Panc1 (cell line): Measurements from ENCODE around the gene SPSB3. TPM values are rescaled to one million over a fixed set of nuclear protein-coding genes. Genes with fewer than 3 reads are reported as not detected.

Source experiments
- ATAC-seq: fragments of 200-7000 bp; cut with Tn5 transposase; 2 replicates; pipeline ENCODE4 v1.9.1; 2020; ENCODE audit warnings: mild to moderate bottlenecking, moderate library complexity
- BruUV-seq: library from RNA; stranded (reverse); fragments of 400-500 nt; replicated peaks from 2 replicates; lab custom pipeline; 2021; lab: Mats Ljungman, UMichigan
- CTCF ChIA-PET: fragments of 300-600 bp; sonication (Branson Sonifier 250); formaldehyde crosslinking; loops from one replicate; lab custom pipeline; 2022; ENCODE audit warnings: antibody characterized with exemption; lab: Charles Lee
- POLR2A ChIA-PET: fragments of 300-600 bp; sonication (Branson Sonifier 250); formaldehyde crosslinking; loops from one replicate; lab custom pipeline; 2022; ENCODE audit warnings: antibody characterized with exemption; lab: Charles Lee
- DNase-seq: peaks from one replicate; pipeline ENCODE4 v3.0.0-alpha.2; 2010; ENCODE audit warnings: low read depth, low spot score
- H3K27ac ChIP-seq: 2 replicates; pipeline ENCODE4 v1.5.1; 2011; ENCODE audit warnings: mild to moderate bottlenecking, low read length, inconsistent platforms
- H3K27me3 ChIP-seq: fragments of 200-500 bp; sonication (Bioruptor generic); 2 replicates; pipeline ENCODE4 v1.6.0; 2014; ENCODE audit warnings: low read length, inconsistent platforms; ENCODE audit not compliant: control insufficient read depth, insufficient read depth
- H3K36me3 ChIP-seq: fragments of 200-500 bp; sonication (Bioruptor generic); 2 replicates; pipeline ENCODE4 v1.5.1; 2014; ENCODE audit warnings: inconsistent platforms, mild to moderate bottlenecking, low read length, moderate library complexity; ENCODE audit not compliant: control insufficient read depth, insufficient read depth
- H3K4me1 ChIP-seq: 2 replicates; pipeline ENCODE4 v1.5.1; 2011; ENCODE audit warnings: inconsistent platforms, mild to moderate bottlenecking, low read length, moderate library complexity; ENCODE audit not compliant: control insufficient read depth, insufficient read depth
- H3K4me3 ChIP-seq, 2 experiments: 2 replicates each; pipeline ENCODE4 v1.5.1; 2011 to 2012; ENCODE audit warnings: low read depth in 2 of 2, low read length in 2 of 2, mild to moderate bottlenecking in 2 of 2, inconsistent platforms in 1 of 2, moderate library complexity in 1 of 2
- H3K9me3 ChIP-seq: fragments of 200-500 bp; sonication (Bioruptor generic); 2 replicates; pipeline ENCODE4 v1.5.1; 2014; ENCODE audit warnings: low read depth, mild to moderate bottlenecking, inconsistent platforms, low read length, moderate library complexity; ENCODE audit not compliant: control insufficient read depth, insufficient read depth
- POLR2AphosphoS5 ChIP-seq: IDR thresholded peaks from 2 replicates; pipeline ENCODE4 v1.6.1; 2012; ENCODE audit warnings: mild to moderate bottlenecking, low read depth, low read length, moderate library complexity
- REST ChIP-seq, 2 experiments: IDR thresholded peaks; 2 replicates each; pipeline ENCODE4 v1.6.1; 2011 to 2012; ENCODE audit warnings: low read depth in 2 of 2, control low read depth in 1 of 2, low read length in 1 of 2, mild to moderate bottlenecking in 1 of 2, moderate library complexity in 1 of 2; ENCODE audit not compliant: insufficient read depth in 1 of 2
- SIN3A ChIP-seq: IDR thresholded peaks from 2 replicates; pipeline ENCODE4 v1.6.1; 2012; ENCODE audit warnings: low read depth, mild to moderate bottlenecking, low read length, moderate library complexity, borderline replicate concordance; ENCODE audit not compliant: insufficient read depth
- TCF7L2 ChIP-seq: IDR thresholded peaks from 2 replicates; pipeline ENCODE4 v1.6.1; 2011; ENCODE audit warnings: mild to moderate bottlenecking, low read depth, low read length, inconsistent platforms
- in situ Hi-C: cut with HindIII; loops from 2 replicates; pipeline ENCODE4 v1.10.0; 2016; ENCODE audit warnings: low sequenced_read_pairs, low pct_unique_long_range_greater_than_20kb
- intact Hi-C: fragments of 100-400 bp; cut with micrococcal nuclease; formaldehyde crosslinking; loops from one replicate; pipeline ENCODE4 v1.10.0; 2022; ENCODE audit not compliant: unreplicated experiment
- total RNA-seq: library from RNA; stranded (reverse); gene quantifications from one replicate; pipeline ENCODE4 v1.2.1, GENCODE V29; 2021; ENCODE audit not compliant: unreplicated experiment
- TF ChIP-seq, protein P1 (sequence below): fragments of 450-650 bp; IDR thresholded peaks from 2 replicates; pipeline ENCODE4 v1.5.1; 2017; ENCODE audit warnings: mild to moderate bottlenecking

SPSB3 gene
- total RNA-seq, 1 experiment from 2014 or later = 23.0 TPM

- in situ Hi-C loops = no loop called here
Measured at GRCh38 chr16:1740781-1741490, 41.4 kb downstream of the SPSB3 start.

DNA sequence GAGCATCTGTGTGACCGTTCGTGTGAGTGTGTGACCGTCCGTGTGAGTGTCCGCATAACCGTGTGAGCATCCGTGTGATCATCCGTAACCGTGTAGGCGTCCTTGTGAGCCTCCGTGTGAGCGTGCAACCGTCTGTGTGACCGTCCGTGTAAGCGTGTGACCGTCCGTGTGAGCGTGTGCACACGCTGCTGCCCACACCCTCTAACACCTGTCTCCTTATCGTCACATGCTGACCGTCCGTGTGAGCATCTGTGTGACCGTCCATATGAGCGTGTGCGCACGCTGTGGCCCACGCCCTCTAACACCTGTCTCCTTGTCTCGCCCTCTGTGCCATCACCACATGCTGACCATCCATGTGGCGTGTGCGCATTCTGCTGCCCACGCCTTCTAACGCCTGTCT lies 42.1 kb downstream of the SPSB3 start:
- DNase-seq (no peak), ATAC-seq (no peak)
- Histone ChIP-seq H3K4me1 (no peaks in the 10 kb centered on the region), H3K27me3 (no peaks in the 10 kb centered on the region), H3K36me3 (no peaks in the 10 kb centered on the region; the same call in 1 of the 2 replicates), H3K4me3 (no peak overlapping the region), H3K27ac (no peak overlapping the region), H3K9me3 (no peaks in the 10 kb centered on the region)
- BruUV-seq = no TSS peak
- TF ChIP-seq TCF7L2 = no peak
- no peak for TF ChIP-seq SIN3A
- no peak for TF ChIP-seq REST (IDR thresholded peaks at IDR 0.05; ENCODE audit: insufficient read depth in 1 of 2, low read depth in 2 of 2, low read length in 1 of 2)
- TF ChIP-seq, protein P1, sequence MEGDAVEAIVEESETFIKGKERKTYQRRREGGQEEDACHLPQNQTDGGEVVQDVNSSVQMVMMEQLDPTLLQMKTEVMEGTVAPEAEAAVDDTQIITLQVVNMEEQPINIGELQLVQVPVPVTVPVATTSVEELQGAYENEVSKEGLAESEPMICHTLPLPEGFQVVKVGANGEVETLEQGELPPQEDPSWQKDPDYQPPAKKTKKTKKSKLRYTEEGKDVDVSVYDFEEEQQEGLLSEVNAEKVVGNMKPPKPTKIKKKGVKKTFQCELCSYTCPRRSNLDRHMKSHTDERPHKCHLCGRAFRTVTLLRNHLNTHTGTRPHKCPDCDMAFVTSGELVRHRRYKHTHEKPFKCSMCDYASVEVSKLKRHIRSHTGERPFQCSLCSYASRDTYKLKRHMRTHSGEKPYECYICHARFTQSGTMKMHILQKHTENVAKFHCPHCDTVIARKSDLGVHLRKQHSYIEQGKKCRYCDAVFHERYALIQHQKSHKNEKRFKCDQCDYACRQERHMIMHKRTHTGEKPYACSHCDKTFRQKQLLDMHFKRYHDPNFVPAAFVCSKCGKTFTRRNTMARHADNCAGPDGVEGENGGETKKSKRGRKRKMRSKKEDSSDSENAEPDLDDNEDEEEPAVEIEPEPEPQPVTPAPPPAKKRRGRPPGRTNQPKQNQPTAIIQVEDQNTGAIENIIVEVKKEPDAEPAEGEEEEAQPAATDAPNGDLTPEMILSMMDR = no peak
- TF ChIP-seq POLR2AphosphoS5 = no peak
- in situ Hi-C loops = no loop called here
- ChIA-PET POLR2A (no interaction called here), CTCF (no interaction called here)
- intact Hi-C loops = no loop called here

More at GRCh38 chr16:1740781-1741490, 41.4 kb downstream of the SPSB3 start:
- intact Hi-C loops = no loop called here
- Histone ChIP-seq H3K27ac (no peak overlapping the region), H3K4me1 (no peaks in the 10 kb centered on the region), H3K36me3 (no peaks in the 10 kb centered on the region; the same call in 1 of the 2 replicates), H3K9me3 (no peaks in the 10 kb centered on the region), H3K4me3 (no peak overlapping the region), H3K27me3 (no peaks in the 10 kb centered on the region)
- ChIA-PET POLR2A (no interaction called here), CTCF (no interaction called here)
- no peak for DNase-seq
- no TSS peak for BruUV-seq
- ATAC-seq = no peak
- no peak for TF ChIP-seq REST (IDR thresholded peaks at IDR 0.05; ENCODE audit: insufficient read depth in 1 of 2, low read depth in 2 of 2, low read length in 1 of 2)
- TF ChIP-seq, protein P1 = no peak
- TF ChIP-seq POLR2AphosphoS5 = no peak
- TF ChIP-seq SIN3A = no peak
- TF ChIP-seq TCF7L2 = no peak
